ENCODE results near the gene UBA1.

UBA1 gene

GRCh38 chrX:47185241-47185640 lies 8.4 kb upstream of the UBA1 start:
- H3K4me3 Mint-ChIP-seq, result no peak overlapping the region
- no peak overlapping the region for H3K27ac Mint-ChIP-seq (ENCODE audit: low read depth)

GRCh38 chrX:47186096-47186740 lies 7.4 kb upstream of the UBA1 start:
- H3K36me3 Mint-ChIP-seq (ENCODE audit: insufficient read depth), result peaks cover 19% of the 10 kb centered on the region
- H3K27me3 Mint-ChIP-seq, result no peaks in the 10 kb centered on the region
- H3K27ac Mint-ChIP-seq (ENCODE audit: low read depth), result no peak overlapping the region
- no peaks in the 10 kb centered on the region for H3K9me3 Mint-ChIP-seq
- peaks cover 8% of the 10 kb centered on the region for H3K4me1 Mint-ChIP-seq
- no peak overlapping the region for H3K4me3 Mint-ChIP-seq
- no peak for DNase-seq (ENCODE audit: low spot score in 2 of 2)
- no peak for ATAC-seq (replicated peaks; ENCODE audit: extremely low read depth, poor library complexity, severe bottlenecking)

More at GRCh38 chrX:47185241-47185640, 8.4 kb upstream of the UBA1 start:
- no peak for DNase-seq (ENCODE audit: low spot score in 2 of 2)
- Mint-ChIP-seq H3K27me3 (no peaks in the 10 kb centered on the region), H3K9me3 (no peaks in the 10 kb centered on the region), H3K4me1 (no peaks in the 10 kb centered on the region), H3K36me3 (ENCODE audit: insufficient read depth) (peaks cover 23% of the 10 kb centered on the region)
- ATAC-seq (replicated peaks; ENCODE audit: extremely low read depth, poor library complexity, severe bottlenecking), result no peak

GRCh38 chrX:47187106-47187677 lies 6.4 kb upstream of the UBA1 start:
- ATAC-seq (replicated peaks; ENCODE audit: extremely low read depth, poor library complexity, severe bottlenecking), result no peak
- no peak for DNase-seq (ENCODE audit: low spot score in 2 of 2)
- Mint-ChIP-seq H3K4me1 (peaks cover 8% of the 10 kb centered on the region), H3K4me3 (no peak overlapping the region), H3K27me3 (no peaks in the 10 kb centered on the region), H3K9me3 (no peaks in the 10 kb centered on the region), H3K36me3 (ENCODE audit: insufficient read depth) (peaks cover 13% of the 10 kb centered on the region), H3K27ac (ENCODE audit: low read depth) (peak overlapping the region; percentile 85)

GRCh38 chrX:47189906-47190305 lies 3.7 kb upstream of the UBA1 start:
- Mint-ChIP-seq H3K9me3 (no peaks in the 10 kb centered on the region), H3K4me1 (peaks cover 14% of the 10 kb centered on the region), H3K27me3 (no peaks in the 10 kb centered on the region), H3K4me3 (no peak overlapping the region), H3K36me3 (ENCODE audit: insufficient read depth) (peaks cover 13% of the 10 kb centered on the region), H3K27ac (ENCODE audit: low read depth) (no peak overlapping the region)
- DNase-seq (ENCODE audit: low spot score in 2 of 2) (no peak), ATAC-seq (replicated peaks; ENCODE audit: extremely low read depth, poor library complexity, severe bottlenecking) (no peak)

GRCh38 chrX:47190445-47191269 lies 3.0 kb upstream of the UBA1 start:
- ATAC-seq (replicated peaks; ENCODE audit: extremely low read depth, poor library complexity, severe bottlenecking) (peak; percentile 75), DNase-seq (ENCODE audit: low spot score in 2 of 2) (peak; percentile 39 to 65)
- Mint-ChIP-seq H3K27ac (ENCODE audit: low read depth) (peak overlapping the region; percentile 97), H3K4me3 (peak overlapping the region; percentile 93), H3K9me3 (no peaks in the 10 kb centered on the region), H3K4me1 (peaks cover 21% of the 10 kb centered on the region), H3K36me3 (ENCODE audit: insufficient read depth) (peaks cover 9% of the 10 kb centered on the region), H3K27me3 (no peaks in the 10 kb centered on the region)

GRCh38 chrX:47191331-47191730 lies 2.3 kb upstream of the UBA1 start:
- H3K27me3 Mint-ChIP-seq, result no peaks in the 10 kb centered on the region
- H3K27ac Mint-ChIP-seq (ENCODE audit: low read depth), result peak overlapping the region; percentile 97
- H3K4me1 Mint-ChIP-seq, result peaks cover 28% of the 10 kb centered on the region
- no peaks in the 10 kb centered on the region for H3K9me3 Mint-ChIP-seq
- ATAC-seq (replicated peaks; ENCODE audit: extremely low read depth, poor library complexity, severe bottlenecking) (peak; percentile 35), DNase-seq (ENCODE audit: low spot score in 2 of 2) (peak; percentile 15 to 24)
- peaks cover 12% of the 10 kb centered on the region for H3K36me3 Mint-ChIP-seq (ENCODE audit: insufficient read depth)
- peak overlapping the region; percentile 93 for H3K4me3 Mint-ChIP-seq

- Mint-ChIP-seq H3K4me1 (peaks cover 34% of the 10 kb centered on the region), H3K4me3 (peak overlapping the region; percentile 93), H3K9me3 (no peaks in the 10 kb centered on the region), H3K27ac (ENCODE audit: low read depth) (no peak overlapping the region), H3K27me3 (no peaks in the 10 kb centered on the region), H3K36me3 (ENCODE audit: insufficient read depth) (peaks cover 12% of the 10 kb centered on the region)
- no peak for ATAC-seq (replicated peaks; ENCODE audit: extremely low read depth, poor library complexity, severe bottlenecking)
- DNase-seq (ENCODE audit: low spot score in 2 of 2), result no peak
These were observed 1.7 kb upstream of the UBA1 start for GRCh38 chrX:47191806-47192401.

GRCh38 chrX:47194194-47194787 lies 662 bp downstream of the UBA1 start:
- DNase-seq (ENCODE audit: low spot score in 2 of 2) (no peak), ATAC-seq (replicated peaks; ENCODE audit: extremely low read depth, poor library complexity, severe bottlenecking) (no peak)
- peak overlapping the region; percentile 93 for H3K4me3 Mint-ChIP-seq
- H3K4me1 Mint-ChIP-seq, result peaks cover 49% of the 10 kb centered on the region
- H3K27ac Mint-ChIP-seq (ENCODE audit: low read depth), result peak overlapping the region; percentile 97
- no peaks in the 10 kb centered on the region for H3K27me3 Mint-ChIP-seq
- H3K9me3 Mint-ChIP-seq, result no peaks in the 10 kb centered on the region
- peaks cover 23% of the 10 kb centered on the region for H3K36me3 Mint-ChIP-seq (ENCODE audit: insufficient read depth)

GRCh38 chrX:47196098-47196497 lies 2.5 kb downstream of the UBA1 start:
- no peak for ATAC-seq (replicated peaks; ENCODE audit: extremely low read depth, poor library complexity, severe bottlenecking)
- Mint-ChIP-seq H3K36me3 (ENCODE audit: insufficient read depth) (peaks cover 29% of the 10 kb centered on the region), H3K27ac (ENCODE audit: low read depth) (peak overlapping the region; percentile 90), H3K4me3 (peak overlapping the region; percentile 93), H3K9me3 (no peaks in the 10 kb centered on the region), H3K27me3 (no peaks in the 10 kb centered on the region), H3K4me1 (peaks cover 41% of the 10 kb centered on the region)
- DNase-seq (ENCODE audit: low spot score in 2 of 2), result no peak

- ATAC-seq (replicated peaks; ENCODE audit: extremely low read depth, poor library complexity, severe bottlenecking), result no peak
- Mint-ChIP-seq H3K27ac (ENCODE audit: low read depth) (no peak overlapping the region), H3K9me3 (no peaks in the 10 kb centered on the region), H3K27me3 (no peaks in the 10 kb centered on the region), H3K36me3 (ENCODE audit: insufficient read depth) (peaks cover 33% of the 10 kb centered on the region), H3K4me3 (peak overlapping the region; percentile 93), H3K4me1 (peaks cover 41% of the 10 kb centered on the region)
- no peak for DNase-seq (ENCODE audit: low spot score in 2 of 2)
These were observed 3.9 kb downstream of the UBA1 start for GRCh38 chrX:47197526-47197925.

GRCh38 chrX:47198026-47198686 lies 4.5 kb downstream of the UBA1 start:
- Mint-ChIP-seq H3K9me3 (no peaks in the 10 kb centered on the region), H3K27me3 (no peaks in the 10 kb centered on the region), H3K4me3 (no peak overlapping the region), H3K27ac (ENCODE audit: low read depth) (peak overlapping the region; percentile 29), H3K4me1 (peaks cover 41% of the 10 kb centered on the region), H3K36me3 (ENCODE audit: insufficient read depth) (peaks cover 37% of the 10 kb centered on the region)
- ATAC-seq (replicated peaks; ENCODE audit: extremely low read depth, poor library complexity, severe bottlenecking), result no peak
- DNase-seq (ENCODE audit: low spot score in 2 of 2), result no peak

GRCh38 chrX:47198687-47199080 lies 5.1 kb downstream of the UBA1 start:
- H3K27me3 Mint-ChIP-seq, result no peaks in the 10 kb centered on the region
- ATAC-seq (replicated peaks; ENCODE audit: extremely low read depth, poor library complexity, severe bottlenecking) (no peak), DNase-seq (ENCODE audit: low spot score in 2 of 2) (no peak)
- peak overlapping the region; percentile 6 for H3K4me3 Mint-ChIP-seq
- H3K9me3 Mint-ChIP-seq, result no peaks in the 10 kb centered on the region
- H3K36me3 Mint-ChIP-seq (ENCODE audit: insufficient read depth), result peaks cover 40% of the 10 kb centered on the region
- H3K27ac Mint-ChIP-seq (ENCODE audit: low read depth), result peak overlapping the region; percentile 29
- H3K4me1 Mint-ChIP-seq, result peaks cover 41% of the 10 kb centered on the region

All from central memory CD8-positive, alpha-beta T cell (primary cell).